Head of caudate nucleus (tissue), 42 donors: ENCODE measurements around the gene MLC1.

Source experiments
- DNase-seq, 42 donors: peaks; one replicate each; pipeline versions ENCODE4 v3.0.0 to v3.0.0-alpha.2; 2020 to 2021; ENCODE audit warnings: mixed read lengths in 7 of 42
- intact Hi-C: fragments of 100-400 bp; cut with DNase I; formaldehyde crosslinking; loops from one replicate; pipeline ENCODE4 v1.15.0; 2022

Gene MLC1

GRCh38 chr22:50027639-50028537 lies 57.3 kb downstream of the MLC1 start:
- peak; percentile 38 to 93 (median 78) for DNase-seq
- intact Hi-C loops: no loop called here

- intact Hi-C loops: no loop called here
- no peak for DNase-seq
Observed at GRCh38 chr22:50025993-50026392, 59.2 kb downstream of the MLC1 start.

DNA sequence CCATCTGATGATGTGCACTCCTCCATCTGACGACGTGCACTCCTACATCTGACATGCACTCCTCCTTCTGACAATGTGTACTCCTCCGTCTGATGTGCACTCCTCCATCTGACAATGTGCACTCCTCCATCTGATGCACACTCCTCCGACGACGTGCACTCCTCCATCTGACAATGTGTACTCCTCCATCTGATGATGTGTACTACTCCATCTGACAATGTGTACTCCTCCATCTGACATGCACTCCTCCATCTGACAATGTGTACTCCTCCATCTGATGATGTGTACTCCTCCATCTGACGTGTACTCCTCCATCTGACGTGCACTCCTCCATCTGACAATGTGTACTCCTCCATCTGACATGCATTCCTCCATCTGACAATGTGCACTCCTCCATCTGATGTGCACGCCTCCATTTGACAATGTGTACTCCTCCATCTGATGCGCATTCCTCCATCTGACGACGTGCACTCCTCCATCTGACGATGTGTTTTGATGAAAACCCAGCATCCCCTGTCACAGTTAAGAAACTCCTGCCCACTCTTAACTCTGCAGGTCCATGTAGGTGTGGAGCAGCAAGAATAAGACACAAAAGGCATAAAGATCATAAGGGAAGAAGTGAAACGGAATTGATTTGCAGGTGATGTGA lies 62.9 kb downstream of the MLC1 start:
- intact Hi-C loops: no loop called here
- DNase-seq: peak in 13 of 42 donors; percentile 20 to 63 (median 46)

DNA sequence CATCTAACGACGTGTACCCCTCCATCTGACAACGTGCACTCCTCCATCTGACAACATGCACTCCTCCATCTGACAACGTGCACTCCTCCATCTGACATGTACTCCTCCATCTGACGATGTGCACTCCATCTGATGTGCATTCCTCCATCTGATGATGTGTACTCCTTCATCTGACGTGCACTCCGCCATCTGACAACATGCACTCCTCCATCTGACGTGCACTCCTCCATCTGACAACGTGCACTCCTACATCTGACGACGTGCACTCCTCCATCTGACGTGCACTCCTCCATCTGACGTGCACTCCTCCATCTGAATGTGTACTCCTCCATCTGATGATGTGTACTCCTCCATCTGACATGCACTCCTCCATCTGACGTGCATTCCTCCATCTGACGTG lies 64.6 kb downstream of the MLC1 start:
- intact Hi-C loops: no loop called here
- peak in 1 of 42 donors; percentile 0 for DNase-seq

DNA sequence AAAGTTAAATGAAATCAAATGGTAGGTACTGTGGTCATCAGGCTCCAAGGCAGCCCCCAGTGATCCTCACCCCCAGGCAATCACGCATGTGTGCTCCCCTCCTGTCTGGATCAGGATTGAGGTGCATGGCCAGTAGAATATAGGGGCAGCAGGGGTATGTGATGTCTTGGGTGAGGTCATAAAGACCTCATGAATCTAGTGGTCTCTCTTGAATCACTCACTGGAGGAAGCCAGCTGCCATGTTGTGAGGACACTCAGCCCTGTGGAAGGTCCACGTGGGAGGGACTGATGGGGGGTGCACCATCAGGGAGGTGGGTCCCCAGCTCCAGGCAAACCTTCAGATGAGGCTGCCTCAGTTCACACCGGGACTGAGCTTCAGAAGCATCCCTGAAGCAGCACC lies 65.9 kb downstream of the MLC1 start:
- intact Hi-C loops: no loop called here
- peak in 1 of 42 donors; percentile 3 for DNase-seq

DNA sequence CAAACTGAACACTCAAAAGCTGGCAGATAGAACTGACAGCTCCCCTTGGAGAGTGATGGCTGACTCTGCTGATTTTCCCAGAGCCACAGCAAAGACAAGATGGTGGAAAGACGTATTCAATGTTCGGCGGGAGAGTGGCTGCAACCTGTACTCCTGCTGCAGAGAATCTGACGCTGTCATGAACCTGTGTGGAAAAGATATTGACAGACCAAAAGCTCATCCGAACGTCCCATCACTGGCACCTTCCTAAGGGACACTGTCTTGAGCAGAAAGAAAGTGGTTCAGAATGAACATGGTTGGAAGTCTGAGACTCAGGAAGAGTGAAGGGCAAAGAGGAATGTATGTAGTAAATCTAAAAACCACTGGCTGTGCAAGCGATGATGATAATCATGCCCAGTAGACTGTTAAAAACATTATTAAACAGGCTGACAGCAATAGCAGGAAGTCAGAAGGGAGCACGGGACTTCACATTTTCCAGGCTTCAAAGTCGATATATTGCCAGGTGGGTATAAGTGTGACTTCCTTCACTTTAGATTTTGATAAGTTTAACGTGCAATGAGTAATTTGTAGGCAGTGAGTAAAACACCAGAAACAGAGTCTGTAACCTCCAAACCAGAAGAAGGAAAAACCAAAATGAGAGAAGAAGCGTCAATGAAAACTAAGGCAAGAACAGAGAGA lies 66.5 kb downstream of the MLC1 start:
- DNase-seq: no peak
- intact Hi-C loops: no loop called here

DNA sequence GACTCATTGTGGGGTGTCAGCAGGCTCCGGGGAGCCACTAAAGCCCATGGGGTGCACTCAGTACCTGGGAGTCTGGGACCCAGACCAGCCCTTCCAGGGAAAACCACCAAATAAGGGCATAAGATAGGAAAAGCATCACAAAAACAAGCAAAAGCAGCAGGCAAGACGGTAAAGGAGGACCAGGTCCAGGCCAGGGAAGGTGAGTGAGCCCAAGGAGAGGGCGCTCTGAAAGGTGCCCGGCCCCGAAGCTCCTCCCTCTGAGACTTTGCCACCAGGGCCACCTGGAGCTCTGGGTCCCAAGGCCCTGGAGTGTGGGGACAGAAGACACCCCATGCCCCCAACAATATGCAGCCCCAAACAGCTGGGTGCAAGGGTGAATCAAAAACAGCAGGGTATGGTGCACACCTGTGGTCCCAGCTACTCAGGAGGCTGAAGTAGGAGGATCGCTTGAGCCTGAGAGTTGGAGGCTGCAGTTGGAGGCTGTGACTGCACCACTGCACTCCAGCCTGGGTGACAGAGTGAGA lies 67.5 kb downstream of the MLC1 start:
- no peak for DNase-seq
- intact Hi-C loops: no loop called here

GRCh38 chr22:50016988-50017700 lies 68.1 kb downstream of the MLC1 start:
- intact Hi-C loops: no loop called here
- DNase-seq: no peak

- no peak for DNase-seq
- intact Hi-C loops: no loop called here
Observed at GRCh38 chr22:50016308-50016987, 68.8 kb downstream of the MLC1 start.

GRCh38 chr22:50015451-50016307 lies 69.5 kb downstream of the MLC1 start:
- intact Hi-C loops: no loop called here
- no peak for DNase-seq

DNA sequence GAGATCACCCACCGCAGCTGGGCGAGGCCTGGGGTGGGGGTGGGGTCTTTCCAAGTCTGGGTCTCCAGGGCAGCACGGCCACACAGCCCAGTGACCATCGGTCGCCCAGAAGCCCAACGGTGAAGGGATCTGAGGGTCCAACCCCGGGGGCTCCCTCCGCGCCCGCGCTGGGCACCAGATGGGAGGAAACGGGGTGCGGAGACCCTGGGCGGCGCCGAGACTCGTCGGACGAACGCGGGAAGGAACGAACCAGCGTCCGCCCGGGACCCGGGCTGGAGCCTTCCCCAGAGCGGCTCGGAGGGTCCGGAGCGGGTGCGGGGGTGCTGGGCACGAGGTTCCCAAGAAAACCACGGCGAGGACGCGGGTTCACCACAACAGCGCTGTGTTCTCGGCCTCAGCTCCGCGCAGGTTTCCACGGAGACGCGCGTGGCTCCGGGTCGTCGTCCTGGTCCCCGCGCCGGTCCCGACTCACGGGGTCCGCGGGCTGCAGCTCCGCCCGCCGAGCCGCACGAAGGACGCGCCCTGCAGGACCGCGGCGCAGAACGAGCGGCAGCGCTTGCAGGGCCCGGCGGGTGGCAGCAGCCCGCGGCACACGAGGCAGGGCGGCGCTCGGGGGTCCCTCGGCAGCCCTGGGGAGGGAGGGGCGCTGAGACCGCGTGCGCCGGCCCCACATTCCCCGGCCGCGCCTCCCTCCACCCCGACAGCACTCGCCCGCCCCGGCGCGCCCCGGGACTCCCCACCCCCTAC lies 70.4 kb downstream of the MLC1 start:
- peak in 1 of 42 donors; percentile 2 for DNase-seq
- intact Hi-C loops: no loop called here

DNA sequence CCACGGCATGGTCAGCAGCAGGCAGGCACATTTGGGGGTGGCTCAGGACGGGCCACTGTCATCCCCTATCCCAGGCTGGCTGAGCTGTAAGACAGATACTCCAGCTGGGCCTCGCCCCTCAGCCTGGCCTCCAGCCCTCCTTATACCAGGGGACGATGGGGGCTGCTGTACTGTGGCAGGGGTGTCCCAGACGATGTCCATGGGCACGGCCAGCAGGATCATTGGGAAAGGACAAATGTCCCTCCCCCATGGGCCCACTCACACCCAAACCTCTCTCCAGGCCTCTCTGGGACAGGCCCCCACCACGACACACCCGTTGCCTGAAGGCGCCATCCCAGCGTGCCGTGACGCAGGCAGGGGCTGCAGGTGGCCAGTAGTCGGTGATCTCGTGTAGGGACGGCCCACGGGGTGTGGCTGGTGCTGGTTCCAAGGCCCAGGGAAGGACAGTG lies 71.1 kb downstream of the MLC1 start:
- intact Hi-C loops: no loop called here
- peak in 1 of 42 donors; percentile 4 for DNase-seq

- DNase-seq: peak in 7 of 42 donors; percentile 16 to 69 (median 39)
Observed at GRCh38 chr22:50012211-50013181, 72.7 kb downstream of the MLC1 start, which contains the start of gene IL17REL. TSS of gene IL17REL (minus strand) at chr22:50012765. CDS start at chr22:50012646, 119 bp downstream.

GRCh38 chr22:50011447-50012210 lies 73.6 kb downstream of the MLC1 start:
- intact Hi-C loops: no loop called here
- DNase-seq: no peak

More at GRCh38 chr22:50012211-50013181, 72.7 kb downstream of the MLC1 start, which contains the start of gene IL17REL:
- intact Hi-C loops: no loop called here
